GM21737 (cell line): ENCODE results near the gene EFL1.

Experiments used
- ATAC-seq: cut with Tn5 transposase; IDR thresholded peaks from one replicate; pipeline ENCODE4 v1.9.1; 2021; ENCODE audit warnings: mild to moderate bottlenecking, moderate library complexity; ENCODE audit not compliant: unreplicated experiment

The EFL1 gene

DNA sequence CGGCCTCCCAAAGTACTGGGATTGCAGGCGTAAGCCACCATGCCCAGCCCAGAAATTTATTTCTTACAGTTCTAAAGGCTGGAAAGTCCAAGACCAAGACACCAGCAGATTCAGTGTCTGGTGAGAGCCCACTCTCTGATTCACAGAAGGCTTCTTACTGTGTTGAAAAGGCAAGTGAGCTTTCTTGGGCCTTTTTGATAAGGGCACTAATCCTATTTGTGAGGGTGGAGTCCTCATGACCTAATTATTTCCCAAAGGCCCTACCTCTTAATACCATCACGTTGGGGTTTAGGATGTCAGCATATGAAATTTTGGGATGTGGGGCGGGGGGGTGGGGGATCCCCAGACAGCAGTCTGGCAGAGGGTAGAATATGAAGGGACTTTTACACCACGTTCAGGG, 169.2 kb downstream of the EFL1 start:
- ATAC-seq: no peak

DNA sequence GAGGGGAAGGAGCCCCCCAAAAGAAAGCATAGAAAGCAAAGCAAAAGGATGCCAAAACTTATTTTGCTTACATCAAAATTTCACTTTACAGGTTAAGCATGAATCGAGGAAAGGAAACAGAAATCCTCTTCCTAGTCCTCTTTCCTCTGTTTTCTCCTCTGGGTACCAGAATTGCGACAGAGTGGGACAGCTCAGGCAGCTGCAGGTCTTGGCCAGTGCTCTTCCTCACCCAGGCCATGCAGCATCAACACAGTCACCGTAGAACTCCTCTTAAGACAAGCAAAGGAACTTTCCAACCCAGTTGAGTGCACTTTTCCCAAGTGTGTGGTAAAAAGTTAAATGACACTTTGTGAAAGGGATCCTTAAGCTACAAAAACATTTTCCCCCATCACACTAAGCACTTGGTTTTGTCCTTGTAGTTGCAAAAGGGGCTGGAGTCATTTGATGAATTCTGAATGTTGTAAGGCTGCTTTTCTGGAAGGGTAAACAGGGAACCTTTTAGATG, 170.8 kb downstream of the EFL1 start:
- ATAC-seq: no peak

DNA sequence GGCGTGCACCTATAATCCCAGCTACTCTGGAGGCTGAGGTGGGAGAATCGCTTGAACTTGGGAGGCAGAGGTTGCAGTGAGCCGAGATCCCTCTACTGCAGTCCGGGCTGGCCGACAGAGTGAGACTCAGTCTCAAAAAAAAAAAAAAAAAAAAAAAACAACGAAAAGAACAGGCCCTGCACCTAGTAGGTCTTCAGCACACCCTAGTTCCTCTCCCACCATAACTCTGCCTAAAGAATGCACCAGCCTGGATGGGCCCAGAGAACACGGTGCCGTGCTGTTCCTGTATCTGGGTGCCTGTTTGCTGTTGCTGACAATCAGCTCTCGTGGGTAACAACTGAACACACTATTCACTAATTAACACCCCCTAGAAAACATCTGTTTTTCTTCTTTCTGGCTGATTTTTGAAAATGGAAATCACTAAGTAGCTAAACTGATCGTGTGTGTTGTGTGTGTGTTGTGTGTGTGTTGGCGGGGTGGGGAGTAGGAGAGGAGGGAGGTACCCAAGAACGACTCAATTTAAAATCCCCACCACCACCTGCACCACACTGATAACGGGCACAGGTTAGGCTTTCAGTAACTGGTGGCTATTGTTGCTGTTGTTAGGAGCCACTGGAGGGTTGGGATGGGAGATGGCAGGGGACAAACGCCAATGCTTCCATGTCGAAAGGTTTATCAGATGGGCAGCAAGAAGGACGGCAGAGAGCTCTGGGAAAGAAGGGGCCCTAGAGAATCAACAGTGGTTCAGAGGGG, 176.1 kb downstream of the EFL1 start:
- no peak for ATAC-seq

DNA sequence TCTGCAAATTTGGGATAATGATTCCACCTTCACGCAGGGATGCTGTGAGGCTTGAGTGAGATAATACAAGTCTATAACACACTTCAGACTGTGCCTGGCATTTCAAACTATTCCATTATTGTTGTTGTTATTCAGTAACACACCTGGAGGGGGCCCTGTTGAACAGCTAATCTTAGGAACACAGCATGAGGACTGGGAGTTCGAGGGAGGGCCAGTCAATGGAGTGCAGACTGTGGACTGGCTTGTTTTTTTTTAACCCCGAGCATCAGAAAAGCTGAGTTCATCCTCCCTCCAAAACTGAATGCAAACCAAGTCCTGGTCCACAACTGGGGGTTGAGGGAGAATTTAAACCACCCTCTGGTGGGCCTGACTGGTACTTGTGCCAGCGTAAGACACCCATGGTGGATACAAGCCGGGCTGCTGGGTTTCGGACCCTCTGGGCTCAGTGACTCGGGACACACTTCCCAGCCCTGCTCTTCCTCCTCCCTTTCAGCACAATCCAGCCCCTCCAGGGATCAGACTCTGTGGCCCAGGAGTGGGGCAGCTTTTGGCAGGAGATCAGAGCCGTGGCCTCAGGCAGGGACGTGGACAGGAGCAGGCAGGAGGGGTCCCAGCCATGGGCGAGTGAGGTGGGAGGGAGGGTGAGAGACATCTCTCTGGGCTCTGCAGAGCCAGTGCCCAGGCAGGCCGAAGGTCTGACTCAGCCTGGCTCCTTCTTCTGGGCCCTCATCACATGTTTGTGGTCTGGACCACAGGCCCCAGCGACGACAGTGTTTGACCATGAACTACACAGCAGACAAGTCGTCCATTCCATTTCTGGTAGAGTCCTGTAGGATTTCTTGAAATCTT, 180.4 kb downstream of the EFL1 start:
- ATAC-seq: no peak

DNA sequence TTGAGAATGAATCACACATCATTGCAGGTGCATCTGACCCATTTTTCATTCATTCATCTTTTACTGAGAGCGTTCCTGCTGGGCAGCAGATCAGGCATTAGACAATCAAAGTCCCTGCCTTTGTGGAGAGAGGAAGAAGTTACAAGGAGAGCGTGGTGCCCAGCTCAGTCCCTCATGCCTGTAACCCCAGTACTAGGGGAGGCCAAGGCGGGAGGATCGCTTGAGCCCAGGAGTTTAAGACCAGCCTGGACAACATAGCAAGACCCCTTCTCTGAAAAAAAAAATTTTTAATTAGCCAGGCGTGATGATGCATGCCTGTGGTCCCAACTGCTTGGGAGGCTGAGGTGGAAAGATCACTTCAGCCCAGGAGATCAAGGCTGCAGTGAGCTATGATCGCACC, 181.8 kb downstream of the EFL1 start:
- ATAC-seq: no peak
